Kidney epithelial cell (primary cell): ENCODE data around the gene POLR1C. TPM values are rescaled to one million over a fixed set of nuclear protein-coding genes. Genes with fewer than 3 reads are reported as not detected.
A peak's percentile ranks its signal among the peaks of the same experiment; 100 is the strongest.

Source experiments
- DNase-seq: peaks from one replicate; pipeline ENCODE4 v3.0.0-alpha.2; 2010; ENCODE audit warnings: low read depth
- H3K27me3 ChIP-seq: 2 replicates; pipeline ENCODE4 v1.6.0; 2011; ENCODE audit warnings: low read length; ENCODE audit not compliant: control insufficient read depth, insufficient read depth
- H3K36me3 ChIP-seq: 2 replicates; pipeline ENCODE4 v1.5.1; 2011; ENCODE audit warnings: low read length; ENCODE audit not compliant: control insufficient read depth, insufficient read depth
- H3K4me3 ChIP-seq: 2 replicates; pipeline ENCODE4 v1.5.1; 2011; ENCODE audit warnings: low read depth, mild to moderate bottlenecking, control low read depth, low read length
- total RNA-seq: library from RNA; depleted of rRNA; stranded (reverse); fragments of >200 nt; gene quantifications from 2 replicates; pipeline ENCODE4 v1.2.3, GENCODE V29; 2015
- TF ChIP-seq, protein P1 (sequence below): IDR thresholded peaks from 2 replicates; pipeline ENCODE4 v1.5.1; 2011; ENCODE audit warnings: mild to moderate bottlenecking, moderate library complexity, low read length, control low read depth, inconsistent platforms; ENCODE audit not compliant: insufficient read depth, poor library complexity, severe bottlenecking

POLR1C gene
- total RNA-seq, 1 donor from 2014 or later: 46.8 TPM

DNA sequence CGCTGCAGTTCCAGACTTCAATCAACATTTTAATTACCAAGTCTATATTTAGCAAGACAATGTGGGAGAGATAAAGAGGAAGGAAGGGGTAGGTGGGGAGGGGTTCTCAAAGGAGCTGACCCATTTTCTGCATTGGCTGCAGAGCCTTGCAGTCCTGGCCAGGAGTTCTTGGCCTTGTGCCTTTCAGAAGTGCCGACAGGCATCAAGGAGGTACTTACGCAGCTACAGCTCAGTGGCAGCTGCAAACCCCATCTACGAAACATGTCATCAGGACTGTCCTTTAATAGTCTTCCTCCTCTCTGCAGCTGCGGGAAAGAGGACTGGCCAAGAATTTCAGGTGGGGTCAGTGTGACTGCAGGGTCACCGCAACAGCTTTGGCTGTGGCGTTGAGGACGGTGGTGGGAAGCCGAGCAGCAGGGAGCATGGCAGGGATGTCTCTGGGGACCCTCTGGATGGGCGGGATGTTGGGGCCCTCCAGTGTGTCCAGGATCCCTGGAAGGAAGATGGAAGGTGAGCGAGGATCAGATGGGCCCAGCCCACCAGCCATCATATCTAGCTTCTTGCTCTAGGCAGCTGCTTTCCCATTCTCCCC lies 5.0 kb upstream of the POLR1C start:
- no peak for DNase-seq
- Histone ChIP-seq H3K27me3 (peaks cover 9% of the 10 kb centered on the region), H3K4me3 (no peak overlapping the region), H3K36me3 (peaks cover 7% of the 10 kb centered on the region)
- TF ChIP-seq, protein P1, sequence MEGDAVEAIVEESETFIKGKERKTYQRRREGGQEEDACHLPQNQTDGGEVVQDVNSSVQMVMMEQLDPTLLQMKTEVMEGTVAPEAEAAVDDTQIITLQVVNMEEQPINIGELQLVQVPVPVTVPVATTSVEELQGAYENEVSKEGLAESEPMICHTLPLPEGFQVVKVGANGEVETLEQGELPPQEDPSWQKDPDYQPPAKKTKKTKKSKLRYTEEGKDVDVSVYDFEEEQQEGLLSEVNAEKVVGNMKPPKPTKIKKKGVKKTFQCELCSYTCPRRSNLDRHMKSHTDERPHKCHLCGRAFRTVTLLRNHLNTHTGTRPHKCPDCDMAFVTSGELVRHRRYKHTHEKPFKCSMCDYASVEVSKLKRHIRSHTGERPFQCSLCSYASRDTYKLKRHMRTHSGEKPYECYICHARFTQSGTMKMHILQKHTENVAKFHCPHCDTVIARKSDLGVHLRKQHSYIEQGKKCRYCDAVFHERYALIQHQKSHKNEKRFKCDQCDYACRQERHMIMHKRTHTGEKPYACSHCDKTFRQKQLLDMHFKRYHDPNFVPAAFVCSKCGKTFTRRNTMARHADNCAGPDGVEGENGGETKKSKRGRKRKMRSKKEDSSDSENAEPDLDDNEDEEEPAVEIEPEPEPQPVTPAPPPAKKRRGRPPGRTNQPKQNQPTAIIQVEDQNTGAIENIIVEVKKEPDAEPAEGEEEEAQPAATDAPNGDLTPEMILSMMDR: no peak

- peak overlapping the region; percentile 82 for H3K4me3 ChIP-seq
- no peaks in the 10 kb centered on the region for H3K27me3 ChIP-seq
- TF ChIP-seq, protein P1: no peak
- H3K36me3 ChIP-seq: peaks cover 6% of the 10 kb centered on the region
- no peak for DNase-seq
These were observed 1.1 kb upstream of the POLR1C start for GRCh38 chr6:43515808-43516207.

DNA sequence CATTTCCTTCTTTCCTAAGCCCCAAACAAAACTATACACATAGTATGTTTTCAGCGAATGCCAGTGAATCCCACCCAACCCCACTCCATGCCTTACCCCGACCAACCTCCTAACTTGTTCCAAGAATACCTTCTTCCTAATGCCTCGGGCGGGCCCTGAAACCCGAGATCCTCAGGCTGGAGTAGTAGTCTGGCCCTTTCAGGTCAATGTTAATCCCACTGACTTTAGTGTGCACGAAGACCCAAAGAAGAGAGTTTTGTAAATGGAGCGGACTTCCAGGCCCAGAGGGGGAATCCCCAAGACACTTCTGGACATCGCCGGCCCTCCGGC lies 557 bp upstream of the POLR1C start:
- Histone ChIP-seq H3K4me3 (peak overlapping the region; percentile 82), H3K36me3 (peaks cover 8% of the 10 kb centered on the region)
- TF ChIP-seq, protein P1: no peak

DNA sequence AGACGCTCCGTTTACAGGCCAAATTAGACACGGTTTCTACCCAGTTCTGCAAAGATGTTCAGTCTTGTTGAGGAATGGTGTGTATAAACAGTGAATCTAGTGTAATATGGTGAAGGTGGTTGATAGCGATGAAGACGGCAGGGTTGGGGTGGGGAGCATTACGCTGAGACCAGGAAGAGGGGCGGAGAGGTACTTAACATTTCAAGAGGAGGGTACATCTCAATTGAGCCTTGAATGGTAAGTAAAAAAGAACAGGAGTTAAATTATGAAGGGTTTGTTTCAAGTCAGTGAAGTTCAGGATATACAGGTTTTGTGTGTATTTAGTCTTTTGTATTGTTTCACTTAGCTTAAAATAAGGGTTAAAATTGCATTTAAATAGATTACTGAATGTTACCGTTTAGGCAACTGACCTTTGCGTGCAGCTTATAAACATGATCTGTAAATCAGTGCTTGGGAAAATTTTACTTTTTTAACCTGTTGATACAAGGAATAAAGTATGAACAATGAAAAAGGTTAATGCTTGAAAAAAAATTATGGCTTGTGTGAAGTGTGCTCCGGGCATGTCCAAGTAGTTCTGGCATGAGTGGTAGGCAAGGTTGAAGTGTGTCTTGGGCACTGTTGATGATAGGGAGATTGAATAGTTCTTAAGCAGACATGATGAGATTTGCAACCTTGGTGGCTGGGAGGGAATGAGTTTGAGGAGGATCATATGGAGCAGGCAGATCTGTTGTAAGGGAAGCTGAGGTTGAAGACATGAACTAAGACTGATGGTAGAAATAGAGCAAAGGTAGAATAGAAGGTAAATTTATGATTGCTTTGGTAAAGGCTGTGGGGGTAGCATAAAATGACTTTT lies 842 bp downstream of the POLR1C start:
- TF ChIP-seq, protein P1: no peak
- peak overlapping the region; percentile 82 for H3K4me3 ChIP-seq
- H3K27me3 ChIP-seq: no peaks in the 10 kb centered on the region
- no peak for DNase-seq
- H3K36me3 ChIP-seq: peaks cover 7% of the 10 kb centered on the region

More for the DNA sequence above, 557 bp upstream of the POLR1C start:
- no peak for DNase-seq
- H3K27me3 ChIP-seq: no peaks in the 10 kb centered on the region

- H3K4me3 ChIP-seq: no peak overlapping the region
- H3K27me3 ChIP-seq: no peaks in the 10 kb centered on the region
- H3K36me3 ChIP-seq: peaks cover 6% of the 10 kb centered on the region
- TF ChIP-seq, protein P1: no peak
- DNase-seq: no peak
These were observed 3.2 kb downstream of the POLR1C start for GRCh38 chr6:43520097-43520496.
